HCT116 (cell line): ENCODE results near the gene CHRNA4.

Experiments used
- CTCF ChIP-seq, 3 experiments: fragments of 200-600 bp in 1 of 3; sonication (generic) in 1 of 3; IDR thresholded peaks in 2 of 3; conservative IDR thresholded peaks in 1 of 3; 2 replicates each; pipeline ENCODE4 v1.5.1; 2012 to 2017; ENCODE audit warnings: low read depth in 2 of 3, low read length in 2 of 3, antibody characterized with exemption in 1 of 3, borderline replicate concordance in 1 of 3, control low read depth in 1 of 3, mild to moderate bottlenecking in 1 of 3, mixed read lengths in 1 of 3, mixed run types in 1 of 3, moderate library complexity in 1 of 3; ENCODE audit not compliant: insufficient read depth in 1 of 3
- EGR1 ChIP-seq: IDR thresholded peaks from 2 replicates; pipeline ENCODE4 v1.6.1; 2012; ENCODE audit warnings: low read depth
- EZH2 ChIP-seq: fragments of 200-600 bp; sonication (generic); IDR thresholded peaks from 2 replicates; pipeline ENCODE4 v1.6.1; 2017; ENCODE audit warnings: antibody characterized with exemption, mixed run types
- EZH2phosphoT487 ChIP-seq: fragments of 200-600 bp; IDR thresholded peaks from 2 replicates; pipeline ENCODE4 v1.6.1; 2018; ENCODE audit warnings: antibody characterized with exemption, borderline replicate concordance
- POLR2A ChIP-seq: IDR thresholded peaks from 2 replicates; pipeline ENCODE4 v1.7.0; 2011; ENCODE audit warnings: borderline replicate concordance; ENCODE audit not compliant: insufficient read depth, insufficient read length; ENCODE audit errors: extremely low read depth
- POLR2AphosphoS5 ChIP-seq: IDR thresholded peaks from 2 replicates; pipeline ENCODE4 v1.6.1; 2011; ENCODE audit warnings: mild to moderate bottlenecking, low read depth, low read length, moderate library complexity
- SP1 ChIP-seq: IDR thresholded peaks from 2 replicates; pipeline ENCODE4 v1.6.1; 2012; ENCODE audit warnings: low read depth
- SRF ChIP-seq: IDR thresholded peaks from 2 replicates; pipeline ENCODE4 v1.6.1; 2012; ENCODE audit warnings: low read depth
- ZBTB33 ChIP-seq: IDR thresholded peaks from 2 replicates; pipeline ENCODE4 v1.6.1; 2011; ENCODE audit warnings: mild to moderate bottlenecking, low read length, moderate library complexity; ENCODE audit not compliant: insufficient replicate concordance; ENCODE audit errors: extremely low read depth
- ZNF274 ChIP-seq: fragments of 200-500 bp; sonication (Bioruptor generic); IDR thresholded peaks from 2 replicates; pipeline ENCODE4 v1.6.1; 2014; ENCODE audit warnings: mild to moderate bottlenecking, low read depth, low read length, inconsistent platforms

- TF ChIP-seq SP1 (no peak), CTCF (IDR thresholded peaks at IDR 0.05 in 2 of 3, conservative IDR thresholded peaks at IDR 0.05 in 1 of 3; ENCODE audit: borderline replicate concordance in 1 of 3, insufficient read depth in 1 of 3, low read depth in 2 of 3, low read length in 2 of 3) (no peak), POLR2AphosphoS5 (no peak), ZBTB33 (no peak), ZNF274 (no peak), EZH2 (no peak), EGR1 (no peak), POLR2A (no peak), EZH2phosphoT487 (no peak), SRF (no peak)
These were observed 16.8 kb upstream of the CHRNA4 start for GRCh38 chr20:63377951-63378381.
